Keratinocyte (primary cell): ENCODE data around the gene MLXIPL. TPM values are rescaled to one million over a fixed set of nuclear protein-coding genes. Genes with fewer than 3 reads are reported as not detected.

Experiments
- DNase-seq: peaks from one replicate; pipeline ENCODE4 v3.0.0-alpha.2; 2011; ENCODE audit warnings: low read depth, missing footprints, low spot score
- FAIRE-seq: peaks from 2 replicates; lab custom pipeline; 2011; peaks lifted over from hg19 to GRCh38; lab: Jason Lieb, UNC
- H2AFZ ChIP-seq: 2 replicates; pipeline ENCODE4 v1.6.0; 2012; ENCODE audit warnings: low read length, control low read depth, inconsistent platforms; ENCODE audit not compliant: control insufficient read depth
- H3K27ac ChIP-seq: 2 replicates; pipeline ENCODE4 v1.5.1; 2011; ENCODE audit warnings: low read length; ENCODE audit not compliant: control insufficient read depth, insufficient read depth
- H3K27me3 ChIP-seq: 3 replicates; pipeline ENCODE4 v1.6.0; 2011; ENCODE audit warnings: low read length; ENCODE audit not compliant: control insufficient read depth, insufficient read depth; ENCODE audit errors: extremely low read depth
- H3K36me3 ChIP-seq, 2 experiments: 2 replicates in 1 of 2; 3 replicates in 1 of 2; pipeline ENCODE4 v1.5.1; 2011; ENCODE audit warnings: low read length in 2 of 2, mild to moderate bottlenecking in 1 of 2; ENCODE audit not compliant: control insufficient read depth in 2 of 2, insufficient read depth in 2 of 2; ENCODE audit errors: extremely low read depth in 1 of 2
- H3K4me1 ChIP-seq: 3 replicates; pipeline ENCODE4 v1.5.1; 2011; ENCODE audit warnings: low read length; ENCODE audit not compliant: control insufficient read depth, insufficient read depth; ENCODE audit errors: extremely low read depth
- H3K4me2 ChIP-seq: 3 replicates; pipeline ENCODE4 v1.6.0; 2011; ENCODE audit warnings: low read depth, low read length; ENCODE audit not compliant: control insufficient read depth, insufficient read depth; ENCODE audit errors: extremely low read depth
- H3K4me3 ChIP-seq, 3 experiments: fragments of 200-600 bp in 1 of 3; sonication (generic) in 1 of 3; 2 replicates in 2 of 3; 3 replicates in 1 of 3; pipeline ENCODE4 v1.5.1; 2011 to 2016; ENCODE audit warnings: low read length in 3 of 3, mild to moderate bottlenecking in 3 of 3, control low read depth in 2 of 3, inconsistent platforms in 1 of 3, low read depth in 1 of 3, mixed read lengths in 1 of 3, mixed run types in 1 of 3, moderate library complexity in 1 of 3; ENCODE audit not compliant: control insufficient read depth in 2 of 3, insufficient read depth in 2 of 3; ENCODE audit errors: extremely low read depth in 1 of 3
- H3K79me2 ChIP-seq: 2 replicates; pipeline ENCODE4 v1.6.0; 2012; ENCODE audit warnings: low read length; ENCODE audit not compliant: control insufficient read depth, insufficient read depth
- H3K9ac ChIP-seq: 3 replicates; pipeline ENCODE4 v1.6.0; 2011; ENCODE audit warnings: low read length; ENCODE audit not compliant: control insufficient read depth, insufficient read depth; ENCODE audit errors: extremely low read depth
- H3K9me1 ChIP-seq: 3 replicates; pipeline ENCODE4 v1.6.0; 2011; ENCODE audit warnings: low read length; ENCODE audit not compliant: control insufficient read depth, insufficient read depth; ENCODE audit errors: extremely low read depth
- H3K9me3 ChIP-seq: 2 replicates; pipeline ENCODE4 v1.5.1; 2012; ENCODE audit warnings: low read depth, low read length; ENCODE audit not compliant: control insufficient read depth
- H4K20me1 ChIP-seq: 3 replicates; pipeline ENCODE4 v1.6.0; 2011; ENCODE audit warnings: low read length; ENCODE audit not compliant: control insufficient read depth, insufficient read depth; ENCODE audit errors: extremely low read depth
- CTCF ChIP-seq, 3 experiments: IDR thresholded peaks in 1 of 3; conservative IDR thresholded peaks in 1 of 3; optimal IDR thresholded peaks in 1 of 3; 2 replicates in 2 of 3; 3 replicates in 1 of 3; pipeline versions ENCODE3 to v1.5.1; 2011; ENCODE audit warnings: low read length in 3 of 3, mild to moderate bottlenecking in 3 of 3, moderate library complexity in 2 of 3, control low read depth in 1 of 3, inconsistent platforms in 1 of 3; ENCODE audit not compliant: insufficient read depth in 2 of 3; ENCODE audit errors: extremely low read depth in 1 of 3
- EZH2 ChIP-seq: IDR thresholded peaks from one replicate; pipeline ENCODE4 v1.6.1; 2012; ENCODE audit warnings: inconsistent platforms, mild to moderate bottlenecking, low read length, moderate library complexity
- dilution Hi-C: fragments of 300-500 bp; cut with MboI; formaldehyde crosslinking; loops from one replicate; pipeline ENCODE4 v1.7.0; 2020; ENCODE audit warnings: low sequenced_read_pairs; ENCODE audit not compliant: extremely low pct_ligation_motif_present
- polyA plus RNA-seq, 5 experiments: library from polyadenylated mRNA; depleted of rRNA in 3 of 5; stranded (reverse) in 3 of 5; stranded (forward) in 1 of 5; unstranded in 1 of 5; fragments of >200 nt; gene quantifications; 1 replicate in 1 of 5; 2 replicates in 3 of 5; 3 replicates in 1 of 5; pipeline versions ENCODE4 v1.2.1 to v1.2.3, GENCODE V29; 2011 to 2012; ENCODE audit warnings: missing spikeins in 2 of 5, low read depth in 1 of 5, low replicate concordance in 1 of 5

MLXIPL gene
- polyA plus RNA-seq, 1 donor (not counting 4 experiments of a cell fraction or from before 2014, with no cell fraction given) = 0.05 TPM

GRCh38 chr7:73647725-73648592, 23.6 kb upstream of the MLXIPL start:
- dilution Hi-C loops = no loop called here
- H4K20me1 ChIP-seq = no peaks in the 10 kb centered on the region
- no peaks in the 10 kb centered on the region for H3K9me1 ChIP-seq
- H3K4me2 ChIP-seq = peak overlapping the region; percentile 80
- no peaks in the 10 kb centered on the region for H3K79me2 ChIP-seq
- no peaks in the 10 kb centered on the region for H3K9me3 ChIP-seq
- H3K9ac ChIP-seq = peak overlapping the region; percentile 47
- no peak for FAIRE-seq
- no peak for DNase-seq
- H3K4me3 ChIP-seq = peak overlapping the region; percentile 26 to 62 (median 51)
- peaks cover 5% of the 10 kb centered on the region for H3K4me1 ChIP-seq
- TF ChIP-seq EZH2 (peak; percentile 86), CTCF (optimal IDR thresholded peaks at IDR 0.05 in 1 of 3, IDR thresholded peaks at IDR 0.05 in 1 of 3, conservative IDR thresholded peaks at IDR 0.05 in 1 of 3; ENCODE audit: extremely low read depth in 1 of 3, insufficient read depth in 2 of 3, low read length in 3 of 3) (peak in 2 of 3 experiments; percentile 21 to 30)
- H3K27ac ChIP-seq = no peak overlapping the region
- no peaks in the 10 kb centered on the region for H3K36me3 ChIP-seq
- peak overlapping the region; percentile 60 for H2AFZ ChIP-seq
- H3K27me3 ChIP-seq = peaks cover 41% of the 10 kb centered on the region

- H3K4me1 ChIP-seq = peaks cover 5% of the 10 kb centered on the region
- no peaks in the 10 kb centered on the region for H3K79me2 ChIP-seq
- no peak overlapping the region for H2AFZ ChIP-seq
- H3K27ac ChIP-seq = no peak overlapping the region
- H3K27me3 ChIP-seq = peaks cover 41% of the 10 kb centered on the region
- no peaks in the 10 kb centered on the region for H3K36me3 ChIP-seq
- no peaks in the 10 kb centered on the region for H3K9me1 ChIP-seq
- no peaks in the 10 kb centered on the region for H3K9me3 ChIP-seq
- FAIRE-seq = no peak
- dilution Hi-C loops = no loop called here
- no peak overlapping the region for H3K4me3 ChIP-seq
- TF ChIP-seq EZH2 (peak; percentile 0), CTCF (optimal IDR thresholded peaks at IDR 0.05 in 1 of 3, IDR thresholded peaks at IDR 0.05 in 1 of 3, conservative IDR thresholded peaks at IDR 0.05 in 1 of 3; ENCODE audit: extremely low read depth in 1 of 3, insufficient read depth in 2 of 3, low read length in 3 of 3) (no peak)
- peak overlapping the region; percentile 27 for H3K4me2 ChIP-seq
- no peak for DNase-seq
- H4K20me1 ChIP-seq = no peaks in the 10 kb centered on the region
- no peak overlapping the region for H3K9ac ChIP-seq
These were observed 22.7 kb upstream of the MLXIPL start for GRCh38 chr7:73646785-73647724.
